ENCODE results near the gene TRAPPC6A.

TRAPPC6A gene

GRCh38 chr19:45177817-45178261 is at the start of gene TRAPPC6A:
Gene TRAPPC6A, minus strand, starts transcription at chr19:45178237. Its CDS starts 19 bp downstream, at chr19:45178218.
- DNase-seq (ENCODE audit: low read depth): no peak
- peak within 1 kb of the TSS; percentile 92 for H3K4me3 ChIP-seq (ENCODE audit: low read depth, low read length)

GRCh38 chr19:45224645-45225044 is 46.6 kb upstream of the TRAPPC6A start:
- DNase-seq (ENCODE audit: low read depth): no peak
- H3K4me3 ChIP-seq (ENCODE audit: low read depth, low read length): no peak overlapping the region

- DNase-seq (ENCODE audit: low read depth): no peak
- H3K4me3 ChIP-seq (ENCODE audit: low read depth, low read length): no peak overlapping the region
Observed at GRCh38 chr19:45223879-45224278, 45.8 kb upstream of the TRAPPC6A start.

- H3K4me3 ChIP-seq (ENCODE audit: low read depth, low read length): no peak overlapping the region
- no peak for DNase-seq (ENCODE audit: low read depth)
Observed at GRCh38 chr19:45222724-45223123, 44.7 kb upstream of the TRAPPC6A start.

- DNase-seq (ENCODE audit: low read depth): no peak
- H3K4me3 ChIP-seq (ENCODE audit: low read depth, low read length): no peak overlapping the region
Observed at GRCh38 chr19:45218911-45219743, 41.1 kb upstream of the TRAPPC6A start.

GRCh38 chr19:45218426-45218825 is 40.4 kb upstream of the TRAPPC6A start:
- DNase-seq (ENCODE audit: low read depth): no peak
- H3K4me3 ChIP-seq (ENCODE audit: low read depth, low read length): no peak overlapping the region

GRCh38 chr19:45217957-45218334 is 39.9 kb upstream of the TRAPPC6A start:
- no peak overlapping the region for H3K4me3 ChIP-seq (ENCODE audit: low read depth, low read length)
- no peak for DNase-seq (ENCODE audit: low read depth)

- peak overlapping the region; percentile 24 for H3K4me3 ChIP-seq (ENCODE audit: low read depth, low read length)
- no peak for DNase-seq (ENCODE audit: low read depth)
Observed at GRCh38 chr19:45217193-45217956, 39.3 kb upstream of the TRAPPC6A start.

- DNase-seq (ENCODE audit: low read depth): no peak
- H3K4me3 ChIP-seq (ENCODE audit: low read depth, low read length): no peak overlapping the region
Observed at GRCh38 chr19:45216667-45217066, 38.6 kb upstream of the TRAPPC6A start.

- DNase-seq (ENCODE audit: low read depth): no peak
- H3K4me3 ChIP-seq (ENCODE audit: low read depth, low read length): no peak overlapping the region
Observed at GRCh38 chr19:45215391-45216191, 37.6 kb upstream of the TRAPPC6A start.

- DNase-seq (ENCODE audit: low read depth): no peak
Observed at GRCh38 chr19:45213031-45213430, 35.0 kb upstream of the TRAPPC6A start.

GRCh38 chr19:45211751-45212381 is 33.8 kb upstream of the TRAPPC6A start:
- no peak for DNase-seq (ENCODE audit: low read depth)
- H3K4me3 ChIP-seq (ENCODE audit: low read depth, low read length): no peak overlapping the region

More at GRCh38 chr19:45213031-45213430, 35.0 kb upstream of the TRAPPC6A start:
- H3K4me3 ChIP-seq (ENCODE audit: low read depth, low read length): no peak overlapping the region

GRCh38 chr19:45206328-45206727 is 28.3 kb upstream of the TRAPPC6A start:
- H3K4me3 ChIP-seq (ENCODE audit: low read depth, low read length): no peak overlapping the region
- DNase-seq (ENCODE audit: low read depth): no peak

- no peak for DNase-seq (ENCODE audit: low read depth)
- H3K4me3 ChIP-seq (ENCODE audit: low read depth, low read length): no peak overlapping the region
Observed at GRCh38 chr19:45205810-45206209, 27.8 kb upstream of the TRAPPC6A start.

- no peak overlapping the region for H3K4me3 ChIP-seq (ENCODE audit: low read depth, low read length)
- DNase-seq (ENCODE audit: low read depth): no peak
Observed at GRCh38 chr19:45202637-45203036, 24.6 kb upstream of the TRAPPC6A start.

- no peak for DNase-seq (ENCODE audit: low read depth)
- H3K4me3 ChIP-seq (ENCODE audit: low read depth, low read length): no peak overlapping the region
Observed at GRCh38 chr19:45200568-45200967, 22.5 kb upstream of the TRAPPC6A start.

- DNase-seq (ENCODE audit: low read depth): no peak
- no peak overlapping the region for H3K4me3 ChIP-seq (ENCODE audit: low read depth, low read length)
Observed at GRCh38 chr19:45195764-45196163, 17.7 kb upstream of the TRAPPC6A start.

- H3K4me3 ChIP-seq (ENCODE audit: low read depth, low read length): no peak overlapping the region
- DNase-seq (ENCODE audit: low read depth): no peak
Observed at GRCh38 chr19:45191375-45191774, 13.3 kb upstream of the TRAPPC6A start.

- H3K4me3 ChIP-seq (ENCODE audit: low read depth, low read length): no peak overlapping the region
- DNase-seq (ENCODE audit: low read depth): no peak
Observed at GRCh38 chr19:45189971-45190370, 11.9 kb upstream of the TRAPPC6A start.

All from skeletal muscle cell (primary cell).